LNCAP (cell line): ENCODE data around the gene ADAT1.

ENCODE experiments used
- CTCF ChIP-seq: fragments of 450-650 bp; IDR thresholded peaks from 2 replicates; pipeline ENCODE4 v1.5.1; 2017; ENCODE audit warnings: mild to moderate bottlenecking

Gene ADAT1

GRCh38 chr16:75578725-75579124 is 44.4 kb downstream of the ADAT1 start:
- TF ChIP-seq CTCF: no peak

DNA sequence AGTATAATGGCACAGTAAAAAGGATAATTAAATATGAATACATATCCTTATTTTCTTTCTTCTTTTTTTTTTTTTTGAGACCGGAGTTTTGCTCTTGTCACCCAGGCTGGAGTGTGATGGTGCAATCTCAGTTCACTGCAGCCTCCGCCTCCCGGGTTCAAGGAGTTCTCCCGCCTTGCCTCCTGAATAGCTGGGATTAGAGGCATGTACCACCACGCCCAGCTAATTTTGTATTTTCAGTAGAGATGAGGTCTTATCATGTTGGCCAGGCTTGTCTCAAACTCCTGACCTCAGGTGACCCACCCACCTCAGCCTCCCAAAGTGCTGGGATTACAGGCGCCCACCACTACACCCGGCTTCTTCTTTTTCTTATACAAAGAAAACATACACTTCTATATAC is 44.9 kb downstream of the ADAT1 start:
- TF ChIP-seq CTCF: no peak

GRCh38 chr16:75576384-75576811 is 46.7 kb downstream of the ADAT1 start:
- no peak for TF ChIP-seq CTCF

DNA sequence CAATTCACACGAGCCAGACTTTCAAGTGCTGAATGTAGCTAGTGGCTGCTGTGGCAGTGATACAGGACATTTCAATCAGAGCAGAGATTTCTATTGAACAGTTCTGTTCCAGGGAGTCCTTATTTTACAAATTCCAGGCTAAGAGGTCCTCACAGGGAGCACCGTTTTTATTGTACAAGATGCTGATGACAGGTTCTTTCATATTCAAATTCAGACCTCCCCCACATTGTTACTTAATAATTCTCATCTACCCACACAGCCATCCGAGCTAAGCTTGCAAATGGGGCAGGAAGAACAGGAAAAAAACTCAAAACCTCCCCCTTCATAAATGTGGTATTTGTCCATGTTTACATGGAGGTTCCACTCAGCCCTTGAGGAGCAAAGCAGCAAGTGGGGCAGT is 47.1 kb downstream of the ADAT1 start:
- TF ChIP-seq CTCF: no peak

DNA sequence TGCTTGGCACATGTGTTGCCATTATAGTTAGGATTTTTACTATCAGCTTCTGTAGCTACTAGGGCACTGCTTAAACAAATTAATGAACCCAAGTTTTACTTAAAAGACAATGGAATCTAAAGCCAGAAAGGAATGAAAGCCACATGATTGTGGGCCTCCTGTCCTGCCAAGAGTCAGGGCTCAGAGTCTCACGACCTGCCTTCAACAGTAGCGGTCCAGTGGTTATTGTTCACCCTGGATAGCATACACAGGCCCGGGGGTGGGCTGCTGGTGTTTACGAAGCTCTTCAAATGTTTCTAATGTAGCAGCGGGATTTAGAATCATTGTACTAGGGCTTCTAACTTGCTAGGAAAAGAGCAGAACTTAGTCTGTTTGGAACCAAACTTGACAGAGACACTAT is 49.1 kb downstream of the ADAT1 start:
- TF ChIP-seq CTCF: no peak

GRCh38 chr16:75572864-75573542 is 50.1 kb downstream of the ADAT1 start:
- TF ChIP-seq CTCF: no peak

- no peak for TF ChIP-seq CTCF
Observed at GRCh38 chr16:75570396-75571065, 52.5 kb downstream of the ADAT1 start.

DNA sequence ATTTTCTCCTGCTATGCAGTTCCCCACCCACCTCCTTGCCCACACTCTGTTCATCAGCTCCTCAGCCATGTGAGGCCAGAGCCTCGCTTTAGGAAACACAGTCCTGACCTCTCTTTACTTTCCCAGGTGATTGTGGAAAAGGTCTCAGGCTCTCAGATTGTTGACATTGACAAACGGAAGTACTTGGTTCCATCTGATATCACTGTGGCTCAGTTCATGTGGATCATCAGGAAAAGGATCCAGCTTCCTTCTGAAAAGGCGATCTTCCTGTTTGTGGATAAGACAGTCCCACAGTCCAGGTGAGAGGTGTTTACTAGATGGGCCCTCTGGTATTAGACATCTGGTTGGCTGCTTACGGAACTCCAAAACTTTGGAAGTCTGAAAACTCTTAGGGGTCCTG is 55.2 kb downstream of the ADAT1 start:
- TF ChIP-seq CTCF: no peak
